ENCODE data around the gene SCAMP4. TPM values are rescaled to one million over a fixed set of nuclear protein-coding genes. Genes with fewer than 3 reads are reported as not detected.

Gene SCAMP4
- polyA plus RNA-seq, 1 donor from 2014 or later: 12.7 TPM

- H3K27ac ChIP-seq (ENCODE audit: low read length): no peak overlapping the region
- no peaks in the 10 kb centered on the region for H3K27me3 ChIP-seq (ENCODE audit: insufficient read depth, low read depth, low read length)
- no peaks in the 10 kb centered on the region for H4K20me1 ChIP-seq (ENCODE audit: insufficient read depth)
- no peaks in the 10 kb centered on the region for H3K9me3 ChIP-seq (ENCODE audit: low read length)
- peaks cover 26% of the 10 kb centered on the region for H3K79me2 ChIP-seq (replicated peaks; ENCODE audit: insufficient read depth, low read length)
- no peak overlapping the region for H2AFZ ChIP-seq (ENCODE audit: low read depth, low read length)
- TF ChIP-seq TAF1 (IDR thresholded peaks at IDR 0.05; ENCODE audit: low read depth) (no peak), CTCF (IDR thresholded peaks at IDR 0.05; ENCODE audit: poor library complexity, severe bottlenecking) (no peak), SMC3 (conservative IDR thresholded peaks at IDR 0.05; ENCODE audit: poor library complexity) (no peak), RAD21 (conservative IDR thresholded peaks at IDR 0.05) (no peak), REST (IDR thresholded peaks at IDR 0.05; ENCODE audit: borderline replicate concordance) (no peak), EZH2 (IDR thresholded peaks at IDR 0.05; ENCODE audit: borderline replicate concordance, insufficient read depth, low read length, poor library complexity, severe bottlenecking) (no peak), MXI1 (conservative IDR thresholded peaks at IDR 0.05; ENCODE audit: poor library complexity, severe bottlenecking) (no peak), POLR2AphosphoS5 (IDR thresholded peaks at IDR 0.05) (no peak), EP300 (conservative IDR thresholded peaks at IDR 0.05; ENCODE audit: poor library complexity, severe bottlenecking) (no peak)
- H3K4me3 ChIP-seq (ENCODE audit: low read length): no peak overlapping the region
- H3K36me3 ChIP-seq (ENCODE audit: insufficient read depth, low read length): no peaks in the 10 kb centered on the region
- no peak overlapping the region for H3K9ac ChIP-seq (ENCODE audit: low read length)
- no peaks in the 10 kb centered on the region for H3F3A ChIP-seq (ENCODE audit: insufficient read depth, low read length, poor library complexity, severe bottlenecking)
- H3K4me2 ChIP-seq (ENCODE audit: low read length): no peak overlapping the region
- no peaks in the 10 kb centered on the region for H3K9me2 ChIP-seq (ENCODE audit: insufficient read depth, low read length)
Observed at GRCh38 chr19:1955171-1956121, 50.2 kb downstream of the SCAMP4 start.

GRCh38 chr19:1956122-1956494 is 50.9 kb downstream of the SCAMP4 start:
- Histone ChIP-seq H3K9ac (ENCODE audit: low read length) (no peak overlapping the region), H3K4me3 (ENCODE audit: low read length) (no peak overlapping the region), H3K9me2 (ENCODE audit: insufficient read depth, low read length) (no peaks in the 10 kb centered on the region), H4K20me1 (ENCODE audit: insufficient read depth) (no peaks in the 10 kb centered on the region), H2AFZ (ENCODE audit: low read depth, low read length) (no peak overlapping the region), H3K9me3 (ENCODE audit: low read length) (no peaks in the 10 kb centered on the region), H3K79me2 (replicated peaks; ENCODE audit: insufficient read depth, low read length) (peaks cover 23% of the 10 kb centered on the region), H3K36me3 (ENCODE audit: insufficient read depth, low read length) (no peaks in the 10 kb centered on the region), H3K27ac (ENCODE audit: low read length) (no peak overlapping the region), H3F3A (ENCODE audit: insufficient read depth, low read length, poor library complexity, severe bottlenecking) (no peaks in the 10 kb centered on the region), H3K4me2 (ENCODE audit: low read length) (no peak overlapping the region), H3K27me3 (ENCODE audit: insufficient read depth, low read depth, low read length) (no peaks in the 10 kb centered on the region)
- TF ChIP-seq CTCF (IDR thresholded peaks at IDR 0.05; ENCODE audit: poor library complexity, severe bottlenecking) (no peak), TAF1 (IDR thresholded peaks at IDR 0.05; ENCODE audit: low read depth) (no peak), REST (IDR thresholded peaks at IDR 0.05; ENCODE audit: borderline replicate concordance) (no peak), EP300 (conservative IDR thresholded peaks at IDR 0.05; ENCODE audit: poor library complexity, severe bottlenecking) (no peak), SMC3 (conservative IDR thresholded peaks at IDR 0.05; ENCODE audit: poor library complexity) (no peak), POLR2AphosphoS5 (IDR thresholded peaks at IDR 0.05) (no peak), MXI1 (conservative IDR thresholded peaks at IDR 0.05; ENCODE audit: poor library complexity, severe bottlenecking) (no peak), EZH2 (IDR thresholded peaks at IDR 0.05; ENCODE audit: borderline replicate concordance, insufficient read depth, low read length, poor library complexity, severe bottlenecking) (no peak), RAD21 (conservative IDR thresholded peaks at IDR 0.05) (no peak)
